ES-I3 (cell line): ENCODE data around the gene GSTA2.
"Not testable (repeated sequence)": the region's sequence is repeated elsewhere in the genome, so short reads cannot be mapped to it uniquely, and the experiment has no call there.

ENCODE experiments used
- H3K36me3 ChIP-seq: 2 replicates; pipeline ENCODE4 v1.6.1; 2013; ENCODE audit warnings: mild to moderate bottlenecking, low read length, control low read depth, moderate library complexity; ENCODE audit not compliant: insufficient read depth
- H3K4me1 ChIP-seq: 2 replicates; pipeline ENCODE4 v1.6.1; 2013; ENCODE audit warnings: mild to moderate bottlenecking, control low read depth, low read length; ENCODE audit not compliant: insufficient read depth
- H3K9ac ChIP-seq: 2 replicates; pipeline ENCODE4 v1.6.1; 2013; ENCODE audit warnings: low read depth, mild to moderate bottlenecking, low read length, moderate library complexity
- H3K9me3 ChIP-seq: 2 replicates; pipeline ENCODE4 v1.6.1; 2013; ENCODE audit warnings: mild to moderate bottlenecking, low read length, moderate library complexity; ENCODE audit not compliant: control insufficient read depth, insufficient read depth

Gene GSTA2

DNA sequence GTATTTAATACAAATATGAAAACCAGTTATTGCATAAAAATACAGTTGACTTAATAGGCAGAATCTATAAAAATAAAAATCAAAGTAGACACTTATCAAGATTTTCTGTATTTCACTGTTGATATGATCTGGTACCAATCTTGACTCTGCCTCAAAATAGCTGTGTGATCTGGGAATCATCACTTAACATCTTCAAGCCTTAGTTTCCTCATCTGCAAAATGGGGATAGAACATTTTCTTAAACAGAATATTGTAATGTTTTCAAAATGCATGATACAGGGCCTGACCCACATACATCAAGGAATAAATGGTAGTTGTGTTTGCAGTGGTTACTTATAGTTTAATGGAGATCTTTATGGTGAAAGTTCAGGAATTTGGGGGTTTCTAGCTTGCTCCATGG is 18.9 kb upstream of the GSTA2 start:
- not testable (repeated sequence) for H3K9ac ChIP-seq, H3K4me1 ChIP-seq, H3K36me3 ChIP-seq, H3K9me3 ChIP-seq

DNA sequence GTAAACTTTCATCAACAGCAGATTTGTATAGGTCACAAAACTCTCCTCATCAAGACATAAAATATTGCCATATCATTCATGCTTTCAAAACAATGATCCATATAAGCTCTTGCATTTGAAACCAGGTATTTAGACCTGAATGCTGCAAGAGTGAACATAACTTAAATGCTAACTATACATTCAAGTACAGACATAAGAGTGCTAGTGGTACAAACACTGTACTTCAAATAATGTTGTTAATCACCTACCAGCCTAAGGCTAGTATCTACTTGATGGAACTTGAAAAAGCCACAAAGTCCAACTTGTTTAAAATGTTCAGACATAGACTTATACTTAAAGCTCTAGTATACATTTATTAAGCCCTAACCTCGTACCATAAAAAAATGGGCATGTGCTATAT is 16.0 kb upstream of the GSTA2 start:
- Histone ChIP-seq H3K9ac (no peak overlapping the region), H3K4me1 (no peaks in the 10 kb centered on the region), H3K36me3 (no peaks in the 10 kb centered on the region), H3K9me3 (0 out of 2 replicates have a peak, but pooled peaks cover 6% of the 10 kb centered on the region)

DNA sequence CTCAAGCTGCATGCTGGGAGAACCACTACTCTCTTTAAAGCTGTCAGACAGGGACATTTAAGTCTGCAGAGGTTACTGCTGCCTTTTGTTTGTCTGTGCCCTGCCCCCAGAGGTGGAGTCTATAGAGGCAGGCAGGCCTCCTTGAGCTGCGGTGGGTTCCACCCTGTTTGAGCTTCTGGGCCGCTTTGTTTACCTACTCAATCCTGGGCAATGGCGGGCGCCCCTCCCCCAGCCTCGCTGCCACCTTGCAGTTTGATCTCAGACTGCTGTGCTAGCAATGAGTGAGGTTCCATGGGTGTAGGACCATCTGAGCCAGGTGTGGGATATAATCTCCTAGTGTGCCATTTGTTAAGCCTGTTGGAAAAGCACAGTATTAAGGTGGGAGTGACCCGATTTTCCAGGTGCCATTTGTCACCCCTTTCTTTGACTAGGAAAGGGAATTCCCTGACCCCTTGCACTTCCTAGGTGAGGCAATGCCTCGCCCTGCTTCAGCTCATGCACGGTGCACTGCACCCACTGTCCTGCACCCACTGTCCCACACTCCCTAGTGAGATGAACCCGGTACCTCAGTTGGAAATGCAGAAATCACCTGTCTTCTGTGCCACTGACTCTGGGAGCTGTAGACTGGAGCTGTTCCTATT is 13.6 kb upstream of the GSTA2 start:
- H3K4me1 ChIP-seq, H3K36me3 ChIP-seq, H3K9me3 ChIP-seq, H3K9ac ChIP-seq: not testable (repeated sequence)

DNA sequence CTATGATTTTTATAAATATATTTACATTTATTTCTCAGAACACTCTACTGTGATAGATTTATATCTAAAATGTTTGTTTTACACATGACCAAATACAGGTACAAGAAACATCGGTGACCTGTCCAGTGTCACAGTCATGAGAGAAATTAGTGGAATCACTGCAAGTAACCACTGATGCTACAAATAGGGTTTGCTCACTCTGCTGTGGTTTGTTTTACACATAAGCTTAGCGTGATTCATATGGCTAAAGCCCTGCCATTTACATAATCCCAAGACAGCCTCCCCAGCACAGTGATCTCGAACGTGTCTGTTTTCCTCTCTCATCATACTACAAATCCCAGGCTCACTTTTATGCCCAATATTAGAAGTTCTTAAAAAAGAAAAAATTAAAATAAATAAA is 6.1 kb upstream of the GSTA2 start:
- not testable (repeated sequence) for H3K36me3 ChIP-seq, H3K9me3 ChIP-seq, H3K4me1 ChIP-seq, H3K9ac ChIP-seq

DNA sequence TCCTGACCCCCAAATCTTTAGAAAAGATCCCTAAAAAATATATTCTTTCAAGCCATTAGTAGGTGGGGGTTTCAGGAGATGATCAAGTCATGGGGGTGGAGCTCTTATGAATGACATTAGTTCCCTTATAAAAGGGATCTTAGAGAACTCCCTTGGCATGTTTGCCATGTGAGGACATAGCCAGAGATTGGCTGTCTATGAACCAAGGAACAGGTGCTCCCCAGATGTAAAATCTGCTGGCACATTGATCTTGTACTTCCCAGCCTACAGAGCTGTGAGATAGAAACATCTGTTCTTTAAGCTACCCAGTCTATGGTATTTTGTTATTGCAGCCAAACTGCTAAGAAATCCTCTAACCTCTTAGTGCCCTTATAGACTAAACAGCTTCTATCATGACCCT is 4.4 kb upstream of the GSTA2 start:
- not testable (repeated sequence) for H3K9me3 ChIP-seq, H3K36me3 ChIP-seq, H3K4me1 ChIP-seq, H3K9ac ChIP-seq

DNA sequence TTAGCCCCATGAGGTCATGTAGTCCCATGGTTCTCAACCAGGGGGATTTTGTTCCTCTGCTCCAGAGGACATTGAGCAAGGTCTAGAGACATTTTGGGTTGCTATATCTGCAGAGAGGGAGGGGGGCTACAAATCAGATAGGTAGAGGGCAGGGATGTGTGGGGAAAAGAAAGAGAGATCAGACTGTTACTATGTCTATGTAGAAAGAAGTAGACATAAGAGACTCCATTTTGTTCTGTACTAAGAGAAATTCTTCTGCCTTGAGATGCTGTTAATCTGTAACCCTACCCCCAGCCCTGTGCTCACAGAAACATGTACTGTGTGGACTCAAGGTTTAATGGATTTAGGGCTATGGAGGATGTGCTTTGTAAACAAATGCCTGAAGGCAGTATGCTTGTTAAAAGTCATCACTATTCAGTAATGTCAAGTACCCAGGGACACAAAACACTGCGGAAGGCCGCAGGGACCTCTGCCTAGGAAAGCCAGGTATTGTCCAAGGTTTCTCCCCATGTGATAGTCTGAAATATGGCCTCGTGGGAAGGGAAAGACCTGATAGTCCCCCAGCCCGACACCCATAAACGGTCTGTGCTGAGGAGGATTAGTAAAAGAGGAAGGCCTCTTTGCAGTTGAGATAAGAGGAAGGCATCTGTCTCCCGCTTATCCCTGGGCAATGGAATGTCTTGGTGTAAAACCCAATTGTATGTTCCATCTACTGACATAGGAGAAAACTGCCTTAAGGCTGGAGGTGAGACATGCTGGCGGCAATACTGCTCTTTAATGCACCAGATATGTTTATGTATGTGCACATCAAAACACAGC is 1.4 kb downstream of the GSTA2 start:
- not testable (repeated sequence) for H3K36me3 ChIP-seq, H3K9ac ChIP-seq, H3K4me1 ChIP-seq, H3K9me3 ChIP-seq

DNA sequence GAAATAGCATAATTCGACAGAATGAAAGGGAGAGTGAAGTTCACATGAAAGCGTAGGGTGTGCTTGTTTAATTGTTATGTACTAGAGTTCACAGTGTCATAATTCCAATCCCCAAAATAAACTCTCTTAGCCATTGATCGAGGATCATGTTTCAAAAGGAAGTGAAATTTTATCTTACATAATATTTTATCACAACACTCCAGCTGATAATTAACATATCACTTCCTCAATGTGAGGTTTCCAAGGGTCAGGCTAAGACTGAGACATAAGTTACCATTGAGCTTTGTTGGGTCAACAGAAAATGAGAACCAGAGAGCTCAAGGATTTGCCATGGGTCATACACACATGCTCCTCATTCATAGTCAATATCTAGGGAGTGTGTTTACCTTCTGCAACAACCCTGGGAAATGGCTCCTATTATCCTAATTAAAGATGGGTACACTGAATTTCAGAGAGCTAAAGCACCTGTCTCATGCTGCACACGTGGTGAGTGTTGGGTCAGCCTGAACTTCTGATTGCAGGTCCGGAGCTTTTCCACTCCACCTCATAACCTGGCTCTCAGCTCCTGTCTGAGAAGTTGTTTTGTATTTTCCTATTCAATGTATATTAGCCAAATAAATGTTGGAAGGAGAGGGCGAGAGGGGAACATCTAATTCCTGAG is 3.0 kb downstream of the GSTA2 start:
- no peak overlapping the region for H3K9ac ChIP-seq
- H3K36me3 ChIP-seq: no peaks in the 10 kb centered on the region
- H3K9me3 ChIP-seq: no peaks in the 10 kb centered on the region
- H3K4me1 ChIP-seq: no peaks in the 10 kb centered on the region

DNA sequence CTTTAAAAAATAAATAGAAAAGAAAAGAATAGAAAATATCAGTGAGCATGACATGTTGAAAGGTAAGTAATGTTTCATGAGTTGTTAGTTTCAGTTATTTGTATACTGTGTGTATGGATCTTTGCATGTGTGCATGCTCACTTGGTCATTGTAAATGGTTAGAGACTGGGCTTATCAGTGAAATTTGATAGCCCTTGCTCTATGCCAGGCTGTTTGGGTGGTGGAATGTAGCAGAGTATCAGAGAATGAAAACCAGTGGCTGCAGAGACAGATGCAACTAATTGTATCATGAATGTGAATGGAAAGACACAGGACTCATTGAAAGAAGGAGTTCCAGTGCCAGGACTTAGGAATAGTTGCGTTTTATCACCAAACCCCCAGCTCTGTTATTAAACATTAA is 4.2 kb downstream of the GSTA2 start:
- H3K4me1 ChIP-seq: no peaks in the 10 kb centered on the region
- no peaks in the 10 kb centered on the region for H3K9me3 ChIP-seq
- no peaks in the 10 kb centered on the region for H3K36me3 ChIP-seq
- no peak overlapping the region for H3K9ac ChIP-seq

DNA sequence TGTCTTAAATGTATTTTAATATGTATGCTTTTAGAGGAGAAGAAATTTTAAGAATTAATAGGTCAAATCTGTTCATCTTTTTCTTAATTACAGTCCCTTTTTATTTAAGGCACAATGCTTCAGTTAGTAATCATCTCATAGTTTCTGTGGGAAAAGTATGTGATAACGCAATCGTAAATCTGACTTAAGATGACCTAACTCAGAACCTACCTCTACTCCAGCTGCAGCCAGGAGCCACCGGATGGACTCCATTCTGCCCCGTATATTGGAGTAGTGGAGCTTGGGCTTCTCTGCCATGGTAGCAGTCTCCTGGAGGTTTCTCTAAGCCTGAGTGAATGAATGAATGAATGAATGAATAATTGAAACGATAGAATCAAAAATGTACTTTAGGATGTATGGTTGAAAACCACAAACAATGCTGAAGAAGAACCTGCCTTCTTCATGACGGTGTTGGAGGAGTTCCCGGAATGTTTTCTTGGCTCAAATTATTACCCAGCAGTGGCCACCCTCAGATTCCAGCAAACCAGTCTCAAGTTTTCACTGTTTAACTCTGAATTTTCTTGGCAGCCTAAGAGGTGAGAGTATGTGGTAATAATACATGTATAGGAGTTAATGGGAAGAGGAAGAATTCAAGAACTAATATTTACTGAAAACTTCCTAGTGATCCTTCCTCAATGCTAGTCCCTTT is 5.5 kb downstream of the GSTA2 start:
- H3K36me3 ChIP-seq, H3K9ac ChIP-seq, H3K4me1 ChIP-seq, H3K9me3 ChIP-seq: not testable (repeated sequence)

DNA sequence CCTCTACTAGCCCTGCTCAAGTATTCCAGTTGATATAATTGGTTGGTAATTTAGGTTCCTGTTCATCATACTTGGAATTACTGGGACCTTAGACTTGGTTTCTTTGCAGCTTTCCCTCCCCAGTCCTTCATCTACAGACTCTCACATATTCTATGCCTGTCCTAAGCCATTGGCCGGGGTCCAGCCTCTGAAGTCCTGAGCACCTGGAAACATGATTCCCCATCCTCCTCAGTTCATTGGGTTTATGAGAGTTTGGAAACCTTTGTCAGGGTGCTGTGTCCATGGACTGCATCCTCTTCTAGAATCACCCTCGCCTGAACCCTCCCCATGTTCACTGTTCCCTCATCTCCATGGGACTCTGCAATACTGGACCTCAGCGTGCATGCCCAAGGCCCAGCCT is 8.8 kb downstream of the GSTA2 start:
- H3K9ac ChIP-seq: no peak overlapping the region
- no peaks in the 10 kb centered on the region for H3K36me3 ChIP-seq
- H3K4me1 ChIP-seq: peaks cover 5% of the 10 kb centered on the region; the same call in 1 of the 2 replicates
- H3K9me3 ChIP-seq: no peaks in the 10 kb centered on the region

DNA sequence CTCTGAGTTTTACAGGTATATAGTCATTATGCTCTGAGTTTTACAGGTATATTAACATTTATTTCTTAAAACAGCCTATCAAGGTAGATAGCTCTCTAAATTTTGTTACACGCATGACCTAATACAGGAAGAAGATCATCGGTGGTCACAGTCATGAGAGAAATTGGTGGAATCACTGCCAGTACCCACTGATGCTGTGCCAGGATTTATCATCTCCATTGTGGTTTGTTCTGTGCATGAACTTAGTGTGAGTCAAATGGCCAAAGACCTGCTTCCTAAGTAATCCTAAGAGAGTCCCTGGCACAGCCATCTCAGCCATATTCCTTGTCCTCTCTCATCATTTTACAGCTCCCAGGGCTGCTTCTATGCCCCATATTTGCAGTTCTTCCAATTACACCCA is 10.1 kb downstream of the GSTA2 start:
- H3K9ac ChIP-seq, H3K36me3 ChIP-seq, H3K9me3 ChIP-seq, H3K4me1 ChIP-seq: not testable (repeated sequence)

DNA sequence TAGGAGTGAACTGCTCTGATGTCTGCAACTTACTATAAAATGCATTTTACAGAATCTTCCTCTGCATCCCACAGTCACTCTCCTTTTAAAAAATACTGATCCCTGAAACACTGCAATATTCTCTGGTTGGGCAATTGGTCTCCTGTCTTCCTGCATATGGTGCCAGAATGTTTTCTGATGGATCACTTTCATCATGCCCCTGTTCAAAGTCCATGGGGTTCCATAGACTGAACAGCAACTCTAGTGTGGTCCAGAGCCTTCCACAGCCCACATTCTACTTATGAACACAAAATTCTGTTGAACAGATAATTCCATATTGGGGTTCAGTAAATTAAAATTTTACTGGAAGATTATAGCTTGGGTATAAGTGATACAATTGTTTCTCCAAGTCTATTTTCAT is 11.0 kb downstream of the GSTA2 start:
- Histone ChIP-seq H3K4me1 (peaks cover 5% of the 10 kb centered on the region; the same call in 1 of the 2 replicates), H3K36me3 (no peaks in the 10 kb centered on the region), H3K9ac (no peak overlapping the region), H3K9me3 (no peaks in the 10 kb centered on the region)

DNA sequence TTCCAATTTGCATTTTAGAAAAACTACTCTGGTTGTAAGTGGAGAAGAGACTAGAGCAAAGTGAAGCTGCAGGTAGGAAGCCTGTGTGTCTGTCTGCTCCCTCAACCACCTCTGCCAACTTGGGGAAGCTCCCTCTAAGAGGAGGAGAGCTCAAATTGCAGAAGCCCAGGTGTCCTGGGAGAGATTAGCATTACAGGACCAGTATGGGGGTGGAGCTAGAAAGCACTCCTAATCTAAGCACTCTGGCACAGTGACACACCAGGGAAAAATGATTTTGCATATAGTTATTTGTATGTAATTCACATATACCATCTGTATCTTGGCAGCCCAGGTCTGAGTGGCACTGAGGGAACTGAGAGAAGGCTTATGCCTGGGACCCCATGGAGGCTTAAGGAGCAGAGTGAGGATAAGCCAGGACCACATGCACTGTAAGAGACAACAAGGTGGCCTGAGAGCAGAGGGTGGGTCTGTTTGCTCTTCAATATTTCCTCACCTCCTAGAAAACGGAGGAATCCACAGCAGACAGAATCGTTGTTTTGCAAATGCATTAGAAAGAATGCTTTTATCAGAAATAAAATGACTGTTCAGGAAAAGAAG is 13.6 kb downstream of the GSTA2 start:
- Histone ChIP-seq H3K9me3 (no peaks in the 10 kb centered on the region), H3K36me3 (no peaks in the 10 kb centered on the region), H3K9ac (no peak overlapping the region), H3K4me1 (peaks cover 5% of the 10 kb centered on the region; the same call in 1 of the 2 replicates)

DNA sequence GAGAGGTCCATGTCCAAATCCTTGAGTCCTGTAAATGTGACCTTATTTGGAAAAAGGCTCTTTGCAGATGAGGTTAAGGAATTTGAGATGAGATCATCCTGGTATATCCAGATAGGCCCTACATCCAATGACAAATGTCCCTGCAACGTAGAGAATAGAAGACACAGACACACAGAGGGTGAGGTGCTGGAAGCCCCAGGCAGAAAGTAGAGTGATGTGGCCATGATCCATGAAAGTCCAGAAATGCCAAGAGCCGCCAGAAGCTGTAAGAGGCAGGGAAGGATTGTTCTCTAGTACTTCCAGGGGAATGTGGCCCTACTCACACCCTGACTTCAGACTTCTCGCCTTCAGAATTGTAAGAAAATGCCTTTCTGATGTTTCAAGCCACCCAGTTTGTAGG is 16.0 kb downstream of the GSTA2 start:
- H3K9ac ChIP-seq, H3K4me1 ChIP-seq: not testable (repeated sequence)

More for the DNA sequence above, 16.0 kb downstream of the GSTA2 start:
- H3K36me3 ChIP-seq, H3K9me3 ChIP-seq: not testable (repeated sequence)
